Activated T-helper 1 cell treated with anti-CD3 and anti-CD28 coated beads, Interleukin-2, amount 50 U/mL, for 16 hours (primary cell): ENCODE measurements around the gene PHAX.
"Not testable (repeated sequence)": the region's sequence is repeated elsewhere in the genome, so short reads cannot be mapped to it uniquely, and the experiment has no call there.

Experiments
- DNase-seq, 2 donors: peaks; one replicate each; pipeline ENCODE4 v3.0.0-alpha.2; 2020; ENCODE audit warnings: low read depth in 1 of 2, low spot score in 1 of 2

The PHAX gene

GRCh38 chr5:126600631-126601511, at the start of gene PHAX:
Gene PHAX, plus strand, starts transcription at chr5:126600947. Its CDS starts 16 bp downstream, at chr5:126600963.
- DNase-seq, result peak; percentile 32 to 69

GRCh38 chr5:126552614-126553013, 48.1 kb upstream of the PHAX start:
- DNase-seq, result no peak

- DNase-seq, result not testable (repeated sequence)
Observed at GRCh38 chr5:126555101-126555500, 45.6 kb upstream of the PHAX start.

GRCh38 chr5:126561908-126562307, 38.8 kb upstream of the PHAX start:
- DNase-seq, result no peak

GRCh38 chr5:126562823-126563222, 37.9 kb upstream of the PHAX start:
- no peak for DNase-seq

- DNase-seq, result no peak
Observed at GRCh38 chr5:126568206-126568755, 32.5 kb upstream of the PHAX start.

GRCh38 chr5:126575644-126576043, 25.1 kb upstream of the PHAX start:
- no peak for DNase-seq

- DNase-seq, result no peak
Observed at GRCh38 chr5:126576974-126577373, 23.8 kb upstream of the PHAX start.

GRCh38 chr5:126577415-126577814, 23.3 kb upstream of the PHAX start:
- no peak for DNase-seq

- no peak for DNase-seq
Observed at GRCh38 chr5:126579716-126580115, 21.0 kb upstream of the PHAX start.

GRCh38 chr5:126583761-126584160, 17.0 kb upstream of the PHAX start:
- DNase-seq, result no peak

- DNase-seq, result no peak
Observed at GRCh38 chr5:126587551-126588390, 13.0 kb upstream of the PHAX start.

- no peak for DNase-seq
Observed at GRCh38 chr5:126589536-126590297, 11.0 kb upstream of the PHAX start.

- no peak for DNase-seq
Observed at GRCh38 chr5:126591549-126591948, 9.2 kb upstream of the PHAX start.

GRCh38 chr5:126594748-126595485, 5.8 kb upstream of the PHAX start, which contains the start of gene ALDH7A1:
Gene ALDH7A1, minus strand, starts transcription at chr5:126595219. Its CDS starts 21 bp downstream, at chr5:126595198.
- DNase-seq, result peak in 1 of 2 donors; percentile 18

- DNase-seq, result no peak
Observed at GRCh38 chr5:126595486-126596083, 5.2 kb upstream of the PHAX start.

GRCh38 chr5:126597156-126597555, 3.6 kb upstream of the PHAX start:
- DNase-seq, result no peak

GRCh38 chr5:126599499-126599898, 1.2 kb upstream of the PHAX start:
- no peak for DNase-seq

GRCh38 chr5:126599971-126600630, 646 bp upstream of the PHAX start:
- not testable (repeated sequence) for DNase-seq
